HG03064 (cell line): Measurements from ENCODE around the gene MGAT1.

Source experiments
- ATAC-seq: cut with Tn5 transposase; IDR thresholded peaks from one replicate; pipeline ENCODE4 v1.9.1; 2021; ENCODE audit warnings: low read depth; ENCODE audit not compliant: unreplicated experiment

The MGAT1 gene

GRCh38 chr5:180824630-180825476, 22.2 kb upstream of the MGAT1 start:
- ATAC-seq: no peak

- ATAC-seq: no peak
Observed at GRCh38 chr5:180823940-180824629, 21.5 kb upstream of the MGAT1 start.

GRCh38 chr5:180823346-180823745, 20.7 kb upstream of the MGAT1 start:
- ATAC-seq: no peak

- ATAC-seq: no peak
Observed at GRCh38 chr5:180821538-180821937, 18.9 kb upstream of the MGAT1 start.

- peak; percentile 64 for ATAC-seq
Observed at GRCh38 chr5:180820788-180821321, 18.2 kb upstream of the MGAT1 start.

- ATAC-seq: no peak
Observed at GRCh38 chr5:180818677-180819341, 16.2 kb upstream of the MGAT1 start.

- no peak for ATAC-seq
Observed at GRCh38 chr5:180817893-180818674, 15.5 kb upstream of the MGAT1 start.

GRCh38 chr5:180816608-180817534, 14.3 kb upstream of the MGAT1 start:
- ATAC-seq: no peak

- no peak for ATAC-seq
Observed at GRCh38 chr5:180815293-180815917, 12.8 kb upstream of the MGAT1 start.

- no peak for ATAC-seq
Observed at GRCh38 chr5:180813420-180813819, 10.8 kb upstream of the MGAT1 start.

GRCh38 chr5:180811623-180812124, 9.1 kb upstream of the MGAT1 start:
- ATAC-seq: no peak

GRCh38 chr5:180810959-180811622, 8.5 kb upstream of the MGAT1 start:
- ATAC-seq: no peak

- ATAC-seq: peak; percentile 55
Observed at GRCh38 chr5:180810210-180810958, 7.8 kb upstream of the MGAT1 start.

- ATAC-seq: peak; percentile 45
Observed at GRCh38 chr5:180809403-180810209, 7.0 kb upstream of the MGAT1 start.

GRCh38 chr5:180808461-180809000, 5.9 kb upstream of the MGAT1 start:
- ATAC-seq: no peak

GRCh38 chr5:180807654-180808414, 5.2 kb upstream of the MGAT1 start:
- no peak for ATAC-seq
